Activated CD8-positive, alpha-beta T cell treated with anti-CD3 and anti-CD28 coated beads for 36 hours (primary cell): Measurements from ENCODE around the gene GLI1. TPM values are rescaled to one million over a fixed set of nuclear protein-coding genes. Genes with fewer than 3 reads are reported as not detected.

Experiments
- ATAC-seq: fragments of 200-7000 bp; cut with Tn5 transposase; one replicate; pipeline ENCODE4 v1.10.0; 2021; ENCODE audit warnings: mild to moderate bottlenecking, moderate library complexity
- CTCF ChIA-PET: fragments of 350-600 bp; sonication (Branson Sonifier 250); formaldehyde crosslinking; loops from one replicate; lab custom pipeline; 2021; ENCODE audit warnings: antibody characterized with exemption; lab: Charles Lee
- POLR2A ChIA-PET: fragments of 350-600 bp; sonication (Branson Sonifier 250); formaldehyde crosslinking; loops from one replicate; lab custom pipeline; 2021; ENCODE audit warnings: antibody characterized with exemption; lab: Charles Lee
- DNase-seq: peaks from one replicate; pipeline ENCODE4 v3.0.0-alpha.2; 2020
- H3K27ac Mint-ChIP-seq: one replicate; pipeline ENCODE4 v1.8.0; 2021; ENCODE audit warnings: mild to moderate bottlenecking, mixed read lengths
- H3K27me3 Mint-ChIP-seq: one replicate; pipeline ENCODE4 v1.8.0; 2021; ENCODE audit warnings: mixed read lengths
- H3K36me3 Mint-ChIP-seq: one replicate; pipeline ENCODE4 v1.8.0; 2021; ENCODE audit warnings: low read depth, mixed read lengths
- H3K4me1 Mint-ChIP-seq: one replicate; pipeline ENCODE4 v1.8.0; 2021; ENCODE audit warnings: low read depth, mixed read lengths
- H3K4me3 Mint-ChIP-seq: one replicate; pipeline ENCODE4 v1.8.0; 2021; ENCODE audit warnings: mild to moderate bottlenecking, moderate library complexity, mixed read lengths
- H3K9me3 Mint-ChIP-seq: one replicate; pipeline ENCODE4 v1.8.0; 2021; ENCODE audit warnings: mixed read lengths
- intact Hi-C: fragments of 100-400 bp; cut with micrococcal nuclease; formaldehyde crosslinking; loops from one replicate; pipeline ENCODE4 v1.10.0; 2022
- total RNA-seq, 2 experiments: library from RNA; stranded (reverse); gene quantifications; one replicate each; pipeline ENCODE4 v1.2.3, GENCODE V29; 2021
- TF ChIP-seq, protein P1 (sequence below): fragments of 200-600 bp; IDR thresholded peaks from one replicate; pipeline ENCODE4 v1.8.0; 2022; ENCODE audit warnings: antibody characterized with exemption, mild to moderate bottlenecking

Gene GLI1
- total RNA-seq, 2 experiments from 2014 or later = 0.20 to 0.83 TPM

DNA sequence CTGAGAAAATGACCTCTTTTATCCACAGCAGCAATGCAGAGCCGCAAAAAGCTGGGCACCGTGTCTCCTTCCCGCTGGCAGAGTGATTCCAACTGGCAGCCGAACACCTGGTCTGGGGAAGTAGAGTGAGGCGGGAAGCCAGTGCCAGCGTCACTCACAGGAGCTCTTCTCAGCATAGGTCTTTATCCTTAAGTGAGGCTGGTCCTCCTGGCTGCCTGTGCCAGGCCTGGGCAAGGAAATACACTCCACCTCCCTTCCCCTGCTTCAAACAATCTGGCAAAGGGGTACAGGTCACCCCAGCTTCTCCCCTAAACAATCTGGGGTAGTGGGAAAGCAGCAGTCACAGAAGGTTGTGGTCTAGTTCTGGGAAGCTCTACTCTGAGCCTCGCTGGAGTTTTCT lies 15.3 kb downstream of the GLI1 start:
- TF ChIP-seq, protein P1, sequence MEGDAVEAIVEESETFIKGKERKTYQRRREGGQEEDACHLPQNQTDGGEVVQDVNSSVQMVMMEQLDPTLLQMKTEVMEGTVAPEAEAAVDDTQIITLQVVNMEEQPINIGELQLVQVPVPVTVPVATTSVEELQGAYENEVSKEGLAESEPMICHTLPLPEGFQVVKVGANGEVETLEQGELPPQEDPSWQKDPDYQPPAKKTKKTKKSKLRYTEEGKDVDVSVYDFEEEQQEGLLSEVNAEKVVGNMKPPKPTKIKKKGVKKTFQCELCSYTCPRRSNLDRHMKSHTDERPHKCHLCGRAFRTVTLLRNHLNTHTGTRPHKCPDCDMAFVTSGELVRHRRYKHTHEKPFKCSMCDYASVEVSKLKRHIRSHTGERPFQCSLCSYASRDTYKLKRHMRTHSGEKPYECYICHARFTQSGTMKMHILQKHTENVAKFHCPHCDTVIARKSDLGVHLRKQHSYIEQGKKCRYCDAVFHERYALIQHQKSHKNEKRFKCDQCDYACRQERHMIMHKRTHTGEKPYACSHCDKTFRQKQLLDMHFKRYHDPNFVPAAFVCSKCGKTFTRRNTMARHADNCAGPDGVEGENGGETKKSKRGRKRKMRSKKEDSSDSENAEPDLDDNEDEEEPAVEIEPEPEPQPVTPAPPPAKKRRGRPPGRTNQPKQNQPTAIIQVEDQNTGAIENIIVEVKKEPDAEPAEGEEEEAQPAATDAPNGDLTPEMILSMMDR = no peak
- ChIA-PET CTCF (interaction anchor here (0.9 to 9.9 kb wide), 6 partner anchors 9 to 231 kb away, joined by 3 to 152 read pairs (median 4); partner anchors contain the start of genes GLI1 and MARS1), POLR2A (interaction anchor here (1.3 to 4.5 kb wide), 6 partner anchors 9 to 42 kb away, joined by 3 to 31 read pairs (median 10); partner anchors contain the start of gene GLI1)
- intact Hi-C loops = loop anchor here (5.0 kb wide), 1 partner anchor 47 kb away; the partner anchor contains the start of genes DDIT3 and MBD6
- DNase-seq (no peak), ATAC-seq (no peak)
- H3K4me1 Mint-ChIP-seq = peaks cover 43% of the 10 kb centered on the region
- no peaks in the 10 kb centered on the region for H3K9me3 Mint-ChIP-seq
- peak overlapping the region; percentile 43 for H3K4me3 Mint-ChIP-seq
- H3K27me3 Mint-ChIP-seq = no peaks in the 10 kb centered on the region
- H3K27ac Mint-ChIP-seq = peak overlapping the region; percentile 32
- H3K36me3 Mint-ChIP-seq = peaks cover 51% of the 10 kb centered on the region

DNA sequence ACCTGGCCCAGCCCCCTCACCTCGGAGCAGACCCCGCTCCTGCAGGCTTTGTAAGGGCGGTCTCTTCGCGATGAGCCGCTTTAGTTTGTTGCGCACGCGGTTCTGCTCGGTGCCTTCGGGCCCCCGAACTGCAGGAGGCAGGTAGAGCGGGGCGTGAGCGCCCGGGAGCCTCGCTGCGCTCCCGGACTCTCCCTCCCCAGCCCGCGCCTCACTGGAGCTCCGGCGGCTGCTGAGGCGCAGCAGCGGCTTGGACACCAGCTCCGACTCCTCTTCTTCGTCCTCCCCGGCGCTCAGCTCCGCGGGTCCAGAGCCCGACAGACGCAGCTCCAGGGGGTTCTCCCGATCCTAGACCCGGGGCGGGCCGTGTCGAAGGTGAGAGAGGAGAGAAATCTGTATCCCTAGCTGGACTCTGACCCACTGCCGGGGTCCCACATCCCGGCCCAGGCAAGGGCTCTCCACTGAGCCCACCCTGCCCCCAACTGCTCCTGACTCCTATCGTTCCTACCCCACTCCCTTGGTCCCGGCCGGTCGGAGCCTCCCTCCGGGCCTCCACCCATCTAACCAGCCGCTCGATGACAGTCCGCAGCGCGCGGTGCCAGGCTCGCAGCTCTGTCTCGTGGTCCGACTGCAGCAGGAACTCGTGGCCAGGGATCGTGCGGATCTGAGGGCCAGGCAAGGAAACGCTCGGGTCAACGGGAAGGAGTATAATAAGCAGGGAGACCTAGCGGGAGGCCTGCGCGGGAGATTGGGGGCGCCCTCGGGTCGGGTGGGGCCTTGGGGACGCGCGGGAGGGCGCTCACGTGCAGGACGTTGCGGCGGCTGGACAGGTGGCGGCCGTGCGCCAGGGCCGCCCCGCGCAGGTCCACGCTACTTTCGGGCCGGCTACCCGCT lies 15.9 kb downstream of the GLI1 start:
- peaks cover 50% of the 10 kb centered on the region for H3K36me3 Mint-ChIP-seq
- peak overlapping the region; percentile 89 for H3K4me3 Mint-ChIP-seq
- no peaks in the 10 kb centered on the region for H3K27me3 Mint-ChIP-seq
- ATAC-seq (no peak), DNase-seq (peak; percentile 17)
- H3K9me3 Mint-ChIP-seq = no peaks in the 10 kb centered on the region
- ChIA-PET POLR2A (interaction anchor here (0.6 to 4.5 kb wide), 11 partner anchors 10 to 48 kb away, joined by 3 to 31 read pairs (median 7); partner anchors contain the start of gene GLI1), CTCF (interaction anchor here (0.9 to 9.9 kb wide), 11 partner anchors 10 to 846 kb away, joined by 3 to 152 read pairs (median 4); partner anchors contain the start of genes GLI1 and MARS1)
- TF ChIP-seq, protein P1 = no peak
- H3K4me1 Mint-ChIP-seq = peaks cover 50% of the 10 kb centered on the region
- H3K27ac Mint-ChIP-seq = peak overlapping the region; percentile 99
- intact Hi-C loops = loop anchor here (5.0 kb wide), 1 partner anchor 47 kb away; the partner anchor contains the start of genes DDIT3 and MBD6

DNA sequence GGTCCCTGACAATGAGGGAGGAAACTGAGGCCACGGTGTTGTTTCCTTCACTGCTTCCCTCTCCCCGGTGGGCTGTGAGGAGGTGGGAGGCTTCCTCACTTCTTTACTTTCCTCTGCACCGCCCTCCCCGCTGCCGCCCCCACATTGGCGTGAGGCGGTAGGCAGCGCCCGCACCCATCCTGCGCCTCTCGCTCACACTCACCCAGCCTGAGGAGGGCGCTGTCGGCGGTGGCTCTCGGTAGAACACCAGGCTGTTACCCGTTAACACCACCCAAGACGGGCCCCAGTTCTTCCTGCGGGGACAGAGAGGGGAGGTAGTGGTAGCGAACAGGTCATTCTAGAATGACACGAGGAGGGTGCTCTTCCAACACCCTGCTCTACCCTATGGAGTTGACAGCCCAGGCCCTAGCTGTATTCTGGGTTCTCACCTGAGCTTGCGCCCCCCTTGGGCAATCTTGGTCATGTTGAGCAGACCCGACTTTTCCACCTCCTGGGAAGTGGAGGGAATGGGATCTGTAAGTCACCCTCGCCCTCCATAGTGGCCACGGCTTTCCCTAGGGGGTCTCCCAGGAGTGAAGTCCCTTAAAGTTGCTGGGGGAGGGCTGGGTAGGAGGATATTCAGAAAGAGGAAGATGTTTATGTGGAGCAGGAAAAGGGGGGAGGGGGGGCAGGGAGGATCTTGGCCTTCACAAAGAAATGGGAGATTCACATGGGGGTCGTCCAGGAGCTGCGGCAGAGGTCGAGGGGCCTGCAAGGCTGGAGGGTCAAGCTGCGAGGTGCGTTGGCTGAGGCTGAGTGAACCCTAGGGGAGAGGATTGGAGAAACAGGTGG lies 16.8 kb downstream of the GLI1 start:
- CTCF ChIA-PET = interaction anchor here (1.0 to 9.9 kb wide), 12 partner anchors 8 to 847 kb away, joined by 3 to 152 read pairs (median 4); partner anchors contain the start of genes DDIT3, GLI1 and INHBE
- TF ChIP-seq, protein P1 = peak; percentile 95
- H3K27ac Mint-ChIP-seq = peak overlapping the region; percentile 99
- H3K27me3 Mint-ChIP-seq = no peaks in the 10 kb centered on the region
- H3K9me3 Mint-ChIP-seq = no peaks in the 10 kb centered on the region
- intact Hi-C loops = loop anchor here (5.0 kb wide), 1 partner anchor 46 kb away; the partner anchor contains the start of genes DDIT3 and MBD6
- H3K36me3 Mint-ChIP-seq = peaks cover 50% of the 10 kb centered on the region
- peak overlapping the region; percentile 89 for H3K4me3 Mint-ChIP-seq
- ATAC-seq (peak; percentile 67), DNase-seq (peak; percentile 93)
- POLR2A ChIA-PET = interaction anchor here (0.6 to 4.6 kb wide), 14 partner anchors 11 to 48 kb away, joined by 3 to 50 read pairs (median 6); partner anchors contain the start of genes DDIT3 and GLI1
- H3K4me1 Mint-ChIP-seq = peaks cover 58% of the 10 kb centered on the region

DNA sequence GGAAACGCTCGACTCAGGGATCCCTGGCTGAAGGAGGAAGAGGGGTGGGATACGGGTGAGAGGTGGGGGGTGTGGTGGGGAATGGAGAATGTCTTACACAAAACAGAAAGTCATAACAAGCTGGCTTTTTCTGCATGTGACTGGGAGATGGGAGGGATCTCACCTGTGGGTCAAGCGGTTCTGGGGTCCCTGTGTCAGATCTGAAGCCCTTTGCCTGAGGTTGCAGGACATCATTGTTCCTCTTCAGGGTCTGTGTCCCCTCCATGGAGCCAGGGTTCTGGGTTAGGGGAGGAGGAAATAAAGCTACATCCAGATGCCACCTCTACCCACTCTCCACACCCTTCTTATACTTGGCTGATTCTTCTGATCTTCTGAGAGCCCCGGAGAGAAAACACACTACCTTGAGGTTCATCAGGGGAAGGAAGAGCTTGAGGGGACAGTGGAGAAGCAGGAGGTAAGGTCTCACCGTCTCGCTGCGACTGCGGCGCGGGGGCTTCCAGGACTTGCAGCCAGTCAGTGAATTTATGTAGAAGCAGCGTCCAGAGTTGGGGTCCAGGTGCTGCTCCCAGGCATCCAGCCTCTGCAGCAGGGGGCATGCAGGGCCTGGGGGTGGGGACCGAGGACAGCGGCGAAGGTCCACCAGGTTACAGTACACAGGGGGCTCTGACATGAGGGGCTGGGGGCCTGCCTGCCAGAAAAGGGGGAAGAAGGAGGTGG lies 17.6 kb downstream of the GLI1 start:
- Mint-ChIP-seq H3K27ac (peak overlapping the region; percentile 99), H3K27me3 (no peaks in the 10 kb centered on the region), H3K36me3 (peaks cover 50% of the 10 kb centered on the region), H3K4me1 (peaks cover 59% of the 10 kb centered on the region), H3K9me3 (no peaks in the 10 kb centered on the region), H3K4me3 (peak overlapping the region; percentile 89)
- POLR2A ChIA-PET = interaction anchor here (0.6 to 4.6 kb wide), 12 partner anchors 9 to 47 kb away, joined by 3 to 50 read pairs (median 6); partner anchors contain the start of genes DDIT3 and GLI1
- TF ChIP-seq, protein P1 = no peak
- intact Hi-C loops = loop anchor here (5.0 kb wide), 1 partner anchor 45 kb away; the partner anchor contains the start of genes DDIT3 and MBD6
- ATAC-seq (no peak), DNase-seq (peak; percentile 27)
- CTCF ChIA-PET = interaction anchor here (0.8 to 9.9 kb wide), 12 partner anchors 9 to 848 kb away, joined by 3 to 152 read pairs (median 4); partner anchors contain the start of genes DDIT3, GLI1 and INHBE
